ENCODE data around the gene CARD10. TPM values are rescaled to one million over a fixed set of nuclear protein-coding genes. Genes with fewer than 3 reads are reported as not detected.

Gene CARD10
- total and polyA plus RNA-seq, 4 donors, result 7.8 to 14.0 (median 8.4) TPM

GRCh38 chr22:37440875-37441274, 78.3 kb downstream of the CARD10 start:
- peaks cover 0 to 4% (median 2%) of the 10 kb centered on the region in 4 donors for H3K9me3 ChIP-seq (ENCODE audit: control insufficient read depth in 4 of 4, low read length in 3 of 4)
- no peaks in the 10 kb centered on the region for H3K36me3 ChIP-seq (ENCODE audit: control insufficient read depth in 4 of 4, insufficient read depth in 3 of 4, low read depth in 1 of 4, low read length in 3 of 4)
- whole genome bisulfite sequencing, result 91% methylated on average over 4 of the region's 4 CpGs
- no peaks in the 10 kb centered on the region for H3K4me1 ChIP-seq (ENCODE audit: control insufficient read depth in 4 of 4, insufficient read depth in 4 of 4, low read length in 3 of 4)
- H3K27me3 ChIP-seq (ENCODE audit: control insufficient read depth in 4 of 4, insufficient read depth in 4 of 4, low read length in 3 of 4), result no peaks in the 10 kb centered on the region
- DNase-seq (ENCODE audit: low spot score), result no peak
- H3K9ac ChIP-seq (ENCODE audit: low read depth in 1 of 2, low read length in 2 of 2), result no peak overlapping the region
- no peak for TF ChIP-seq SP1 (IDR thresholded peaks at IDR 0.05)
- no peak for TF ChIP-seq RAD21 (IDR thresholded peaks at IDR 0.05)
- no peak for TF ChIP-seq ATF3 (IDR thresholded peaks at IDR 0.05)
- no peak for TF ChIP-seq ZBTB33 (IDR thresholded peaks at IDR 0.05)
- no peak for TF ChIP-seq FOXA2 (IDR thresholded peaks at IDR 0.05)
- no peak for TF ChIP-seq TAF1 (conservative IDR thresholded peaks at IDR 0.05)
- TF ChIP-seq REST (IDR thresholded peaks at IDR 0.05), result no peak
- no peak for TF ChIP-seq FOXA1 (IDR thresholded peaks at IDR 0.05)
- TF ChIP-seq YY1 (IDR thresholded peaks at IDR 0.05), result no peak
- no peak for TF ChIP-seq RXRA (IDR thresholded peaks at IDR 0.05)
- no peak for TF ChIP-seq MAX (IDR thresholded peaks at IDR 0.05)
- TF ChIP-seq JUND (IDR thresholded peaks at IDR 0.05), result no peak
- TF ChIP-seq HNF4G (IDR thresholded peaks at IDR 0.05), result no peak
- no peak for TF ChIP-seq NR2F2 (IDR thresholded peaks at IDR 0.05)
- TF ChIP-seq CTCF (IDR thresholded peaks at IDR 0.05; ENCODE audit: low read depth, low read length, missing input control), result no peak
- TF ChIP-seq GABPA (IDR thresholded peaks at IDR 0.05 in 1 of 2, conservative IDR thresholded peaks at IDR 0.05 in 1 of 2), result no peak
- no peak for TF ChIP-seq EGR1 (IDR thresholded peaks at IDR 0.05; ENCODE audit: low read depth in 2 of 2)
- TF ChIP-seq HNF4A (conservative IDR thresholded peaks at IDR 0.05), result no peak
- no peak overlapping the region for H3K27ac ChIP-seq (ENCODE audit: low read depth in 1 of 2, low read length in 2 of 2)
- no peak overlapping the region for H3K4me3 ChIP-seq (ENCODE audit: low read depth in 1 of 3, low read length in 3 of 3)

Other genes starting within 250 kb of the CARD10 start
- 1 to 10 TPM; 9.1 to 9.9 TPM for gene CYTH4, start 236.9 kb downstream of the CARD10 start, total RNA-seq
- gene CYTH4, start 236.9 kb downstream of the CARD10 start, polyA plus RNA-seq, result 1 to 10 TPM; 1.9 to 2.6 TPM
- under 1 TPM; 0.08 to 0.19 TPM for gene ELFN2, start 91.9 kb downstream of the CARD10 start, total RNA-seq
- gene ELFN2, start 91.9 kb downstream of the CARD10 start, polyA plus RNA-seq, result under 1 TPM in 1 of 2 donors, not detected in 1; 0.07 TPM
- 1 to 10 TPM; 6.9 to 7.9 TPM for gene MFNG, start 33.0 kb downstream of the CARD10 start, total RNA-seq
- 10 to 100 TPM in 1 of 2 donors, 1 to 10 TPM in 1; 5.0 to 10.7 TPM for gene MFNG, start 33.0 kb downstream of the CARD10 start, polyA plus RNA-seq
- gene CDC42EP1, start 41.1 kb upstream of the CARD10 start, total RNA-seq, result 10 to 100 TPM; 10.2 to 18.8 TPM
- gene CDC42EP1, start 41.1 kb upstream of the CARD10 start, polyA plus RNA-seq, result 10 to 100 TPM; 43.6 to 66.6 TPM
- 1 to 10 TPM in 1 of 2 donors, under 1 TPM in 1; 0.33 to 3.4 TPM for gene LGALS2, start 60.7 kb upstream of the CARD10 start, total RNA-seq
- gene LGALS2, start 60.7 kb upstream of the CARD10 start, polyA plus RNA-seq, result 1 to 10 TPM in 1 of 2 donors, under 1 TPM in 1; 0.81 to 2.3 TPM
- gene GGA1, start 89.4 kb upstream of the CARD10 start, total RNA-seq, result 10 to 100 TPM; 17.4 to 26.4 TPM
- 10 to 100 TPM; 15.1 to 18.2 TPM for gene GGA1, start 89.4 kb upstream of the CARD10 start, polyA plus RNA-seq
- 1 to 10 TPM; 3.8 to 8.2 TPM for gene SH3BP1, start 120.3 kb upstream of the CARD10 start, total RNA-seq
- gene SH3BP1, start 120.3 kb upstream of the CARD10 start, polyA plus RNA-seq, result 1 to 10 TPM in 1 of 2 donors, under 1 TPM in 1; 0.24 to 1.7 TPM
- gene PDXP, start 139.3 kb upstream of the CARD10 start, total RNA-seq, result 10 to 100 TPM; 23.4 to 32.4 TPM
- gene PDXP, start 139.3 kb upstream of the CARD10 start, polyA plus RNA-seq, result 10 to 100 TPM; 24.7 to 42.2 TPM
- 10 to 100 TPM; 35.6 to 74.9 TPM for gene LGALS1, start 156.2 kb upstream of the CARD10 start, total RNA-seq
- 100 to 1,000 TPM; 108 to 138 TPM for gene LGALS1, start 156.2 kb upstream of the CARD10 start, polyA plus RNA-seq
- 10 to 100 TPM; 11.3 to 16.5 TPM for gene NOL12, start 166.9 kb upstream of the CARD10 start, total RNA-seq
- 10 to 100 TPM in 1 of 2 donors, 1 to 10 TPM in 1; 6.9 to 11.6 TPM for gene NOL12, start 166.9 kb upstream of the CARD10 start, polyA plus RNA-seq
- 10 to 100 TPM; 24.8 to 41.1 TPM for gene TRIOBP, start 177.6 kb upstream of the CARD10 start, total RNA-seq
- 10 to 100 TPM in 1 of 2 donors, 1 to 10 TPM in 1; 4.8 to 18.3 TPM for gene TRIOBP, start 177.6 kb upstream of the CARD10 start, polyA plus RNA-seq

Measured in liver (tissue), 9 donors.